Hepatocyte (in vitro differentiated cells): ENCODE measurements around the gene PLA2G5.

Source experiments
- CTCF ChIP-seq: fragments of 200-600 bp; sonication (generic); IDR thresholded peaks from 2 replicates; pipeline ENCODE4 v1.5.1; 2016; ENCODE audit warnings: antibody characterized with exemption, mild to moderate bottlenecking; ENCODE audit not compliant: poor library complexity
- EZH2 ChIP-seq: fragments of 200-600 bp; sonication (generic); IDR thresholded peaks from 2 replicates; pipeline ENCODE4 v1.6.1; 2016; ENCODE audit warnings: antibody characterized with exemption, mild to moderate bottlenecking, borderline replicate concordance
- EZH2phosphoT487 ChIP-seq: fragments of 200-600 bp; sonication (generic); IDR thresholded peaks from one replicate; pipeline ENCODE4 v1.6.1; 2018; ENCODE audit warnings: antibody characterized with exemption, mild to moderate bottlenecking, low read depth, moderate library complexity; ENCODE audit not compliant: unreplicated experiment, severe bottlenecking

- TF ChIP-seq EZH2, result no peak
- TF ChIP-seq EZH2phosphoT487, result no peak
- no peak for TF ChIP-seq CTCF
These were observed 38.6 kb downstream of the PLA2G5 start for GRCh38 chr1:20108366-20109123.
